ENCODE measurements around the gene LGALS8. TPM values are rescaled to one million over a fixed set of nuclear protein-coding genes. Genes with fewer than 3 reads are reported as not detected.

Gene LGALS8
- total RNA-seq, 1 donor from 2014 or later: 81.7 TPM

GRCh38 chr1:236530959-236531358 is 7.2 kb downstream of the LGALS8 start:
- no peaks in the 10 kb centered on the region for H3K9me3 ChIP-seq
- DNase-seq: no peak
- H3K27me3 ChIP-seq: no peaks in the 10 kb centered on the region
- peaks cover 7% of the 10 kb centered on the region for H3K4me1 ChIP-seq
- H3K4me3 ChIP-seq: no peak overlapping the region
- H3K27ac ChIP-seq: no peak overlapping the region
- TF ChIP-seq CTCF (IDR thresholded peaks at IDR 0.05): no peak
- peaks cover 70% of the 10 kb centered on the region for H3K36me3 ChIP-seq
- ATAC-seq: no peak
- intact Hi-C loops (cut with DNase I): no loop called here

- ATAC-seq (no peak), DNase-seq (no peak)
- H3K4me1 ChIP-seq: peaks cover 7% of the 10 kb centered on the region
- H3K36me3 ChIP-seq: peaks cover 51% of the 10 kb centered on the region
- no peaks in the 10 kb centered on the region for H3K27me3 ChIP-seq
- no peak overlapping the region for H3K4me3 ChIP-seq
- intact Hi-C loops (cut with DNase I): no loop called here
- H3K27ac ChIP-seq: no peak overlapping the region
- TF ChIP-seq CTCF (IDR thresholded peaks at IDR 0.05): no peak
- no peaks in the 10 kb centered on the region for H3K9me3 ChIP-seq
These were observed 9.1 kb downstream of the LGALS8 start for GRCh38 chr1:236532850-236533249.

GRCh38 chr1:236534151-236534651 is 10.4 kb downstream of the LGALS8 start:
- H3K4me1 ChIP-seq: peaks cover 7% of the 10 kb centered on the region
- H3K36me3 ChIP-seq: peaks cover 57% of the 10 kb centered on the region
- no peak overlapping the region for H3K4me3 ChIP-seq
- H3K27me3 ChIP-seq: no peaks in the 10 kb centered on the region
- DNase-seq: no peak
- no peaks in the 10 kb centered on the region for H3K9me3 ChIP-seq
- intact Hi-C loops (cut with DNase I): no loop called here
- H3K27ac ChIP-seq: no peak overlapping the region
- ATAC-seq: no peak
- TF ChIP-seq CTCF (IDR thresholded peaks at IDR 0.05): no peak

GRCh38 chr1:236535190-236535589 is 11.4 kb downstream of the LGALS8 start:
- no peaks in the 10 kb centered on the region for H3K27me3 ChIP-seq
- no peak overlapping the region for H3K27ac ChIP-seq
- no peak for ATAC-seq
- peaks cover 59% of the 10 kb centered on the region for H3K36me3 ChIP-seq
- no peak for DNase-seq
- H3K4me3 ChIP-seq: no peak overlapping the region
- intact Hi-C loops (cut with DNase I): no loop called here
- peaks cover 7% of the 10 kb centered on the region for H3K4me1 ChIP-seq
- TF ChIP-seq CTCF (IDR thresholded peaks at IDR 0.05): no peak
- no peaks in the 10 kb centered on the region for H3K9me3 ChIP-seq

GRCh38 chr1:236535662-236536161 is 11.9 kb downstream of the LGALS8 start:
- ATAC-seq (peak; percentile 8), DNase-seq (no peak)
- no peak for TF ChIP-seq CTCF (IDR thresholded peaks at IDR 0.05)
- Histone ChIP-seq H3K4me1 (peaks cover 7% of the 10 kb centered on the region), H3K27ac (no peak overlapping the region), H3K36me3 (peaks cover 59% of the 10 kb centered on the region), H3K4me3 (no peak overlapping the region), H3K9me3 (no peaks in the 10 kb centered on the region), H3K27me3 (no peaks in the 10 kb centered on the region)
- intact Hi-C loops (cut with DNase I): no loop called here

GRCh38 chr1:236536540-236536939 is 12.8 kb downstream of the LGALS8 start:
- DNase-seq (no peak), ATAC-seq (peak; percentile 22)
- H3K4me1 ChIP-seq: peaks cover 6% of the 10 kb centered on the region
- H3K36me3 ChIP-seq: peaks cover 60% of the 10 kb centered on the region
- no peak for TF ChIP-seq CTCF (IDR thresholded peaks at IDR 0.05)
- H3K9me3 ChIP-seq: no peaks in the 10 kb centered on the region
- intact Hi-C loops (cut with DNase I): no loop called here
- no peak overlapping the region for H3K4me3 ChIP-seq
- no peak overlapping the region for H3K27ac ChIP-seq
- H3K27me3 ChIP-seq: no peaks in the 10 kb centered on the region

Measured in upper lobe of right lung (tissue), 1 donor.